HCT116 (cell line): ENCODE measurements around the gene CDH13. TPM values are rescaled to one million over a fixed set of nuclear protein-coding genes. Genes with fewer than 3 reads are reported as not detected.

Experiments used
- ATAC-seq: fragments of 200-7000 bp; cut with Tn5 transposase; 2 replicates; pipeline ENCODE4 v1.9.1; 2020; ENCODE audit warnings: mild to moderate bottlenecking, moderate library complexity
- BruUV-seq: library from RNA; stranded (reverse); fragments of 400-500 nt; replicated peaks from 2 replicates; lab custom pipeline; 2021; lab: Mats Ljungman, UMichigan
- CTCF ChIA-PET: fragments of 300-600 bp; sonication (Branson Sonifier 250); formaldehyde crosslinking; loops from one replicate; lab custom pipeline; 2021; ENCODE audit warnings: antibody characterized with exemption; lab: Charles Lee
- POLR2A ChIA-PET: fragments of 300-600, 350-600 bp; sonication (Branson Sonifier 250); formaldehyde crosslinking; loops from one replicate; lab custom pipeline; 2021; ENCODE audit warnings: antibody characterized with exemption; lab: Charles Lee
- RAD21 ChIA-PET, 2 experiments: fragments of 300-600 bp; sonication (Branson Sonifier 250); formaldehyde crosslinking; loops; one replicate each; lab custom pipeline; 2023; ENCODE audit warnings: low total read pairs in 2 of 2; ENCODE audit not compliant: uncharacterized antibody in 2 of 2, unreplicated experiment in 2 of 2, low non-redundant PET in 1 of 2; lab: Charles Lee
- DNase-seq: peaks from one replicate; pipeline ENCODE4 v3.0.0-alpha.2; 2010; ENCODE audit warnings: low read depth, low spot score
- H2AFZ ChIP-seq: fragments of 200-600 bp; shearing (Covaris generic), sonication (generic); 2 replicates; pipeline ENCODE4 v1.6.1; 2017; ENCODE audit warnings: low read depth, mixed run types, mixed read lengths, antibody characterized with exemption, low read length; ENCODE audit not compliant: poor library complexity, severe bottlenecking
- H3K27ac ChIP-seq: 2 replicates; pipeline ENCODE4 v1.5.1; 2012; ENCODE audit warnings: low read depth, low read length
- H3K27me3 ChIP-seq: fragments of 200-600 bp; sonication (generic); 2 replicates; pipeline ENCODE4 v1.6.1; 2016; ENCODE audit warnings: mixed run types, low read length, mixed read lengths; ENCODE audit not compliant: insufficient read depth
- H3K36me3 ChIP-seq, 2 experiments: fragments of 200-500 bp in 1 of 2; fragments of 200-600 bp in 1 of 2; sonication (Bioruptor generic) in 1 of 2; sonication (generic) in 1 of 2; 2 replicates each; pipeline versions ENCODE4 v1.5.1 to v1.6.1; 2014 to 2016; ENCODE audit warnings: low read length in 2 of 2, inconsistent platforms in 1 of 2, mixed read lengths in 1 of 2, mixed run types in 1 of 2; ENCODE audit not compliant: insufficient read depth in 2 of 2, control insufficient read depth in 1 of 2
- H3K4me1 ChIP-seq, 2 experiments: fragments of 200-600 bp in 1 of 2; sonication (generic) in 1 of 2; 2 replicates each; pipeline versions ENCODE4 v1.5.1 to v1.6.1; 2012 to 2017; ENCODE audit warnings: low read length in 2 of 2, inconsistent platforms in 1 of 2, mild to moderate bottlenecking in 1 of 2, mixed read lengths in 1 of 2, mixed run types in 1 of 2, moderate library complexity in 1 of 2; ENCODE audit not compliant: insufficient read depth in 2 of 2, control insufficient read depth in 1 of 2
- H3K4me2 ChIP-seq: fragments of 200-600 bp; sonication (generic); 2 replicates; pipeline ENCODE4 v1.6.1; 2017; ENCODE audit warnings: mixed run types, low read length, mixed read lengths
- H3K4me3 ChIP-seq, 2 experiments: fragments of 200-600 bp in 1 of 2; sonication (generic) in 1 of 2; replicated peaks in 1 of 2; 2 replicates each; pipeline ENCODE4 v1.5.1; 2011 to 2016; ENCODE audit warnings: low read length in 2 of 2, control low read depth in 1 of 2, low read depth in 1 of 2, mild to moderate bottlenecking in 1 of 2, mixed read lengths in 1 of 2, mixed run types in 1 of 2
- H3K79me2 ChIP-seq: fragments of 200-600 bp; sonication (generic); 2 replicates; pipeline ENCODE4 v1.6.1; 2017; ENCODE audit warnings: mild to moderate bottlenecking, mixed run types, low read length, moderate library complexity, mixed read lengths; ENCODE audit not compliant: insufficient read depth
- H3K9ac ChIP-seq: fragments of 200-600 bp; sonication (generic); 2 replicates; pipeline ENCODE4 v1.6.1; 2016; ENCODE audit warnings: low read length, mixed read lengths
- H3K9me2 ChIP-seq: fragments of 200-600 bp; sonication (generic), shearing (Covaris generic); 2 replicates; pipeline ENCODE4 v1.6.1; 2017; ENCODE audit warnings: mixed run types, mild to moderate bottlenecking, moderate library complexity; ENCODE audit not compliant: insufficient read depth
- H3K9me3 ChIP-seq, 2 experiments: fragments of 200-500 bp in 1 of 2; fragments of 200-600 bp in 1 of 2; sonication (Bioruptor generic) in 1 of 2; sonication (generic) in 1 of 2; 2 replicates each; pipeline ENCODE4 v1.6.1; 2014 to 2017; ENCODE audit warnings: low read length in 2 of 2, mixed read lengths in 2 of 2, inconsistent platforms in 1 of 2, low read depth in 1 of 2, mild to moderate bottlenecking in 1 of 2, mixed run types in 1 of 2, moderate library complexity in 1 of 2; ENCODE audit not compliant: control insufficient read depth in 1 of 2, insufficient read depth in 1 of 2
- H4K20me1 ChIP-seq: fragments of 200-600 bp; sonication (generic), shearing (Covaris generic); 2 replicates; pipeline ENCODE4 v1.6.1; 2017; ENCODE audit warnings: mixed run types, mild to moderate bottlenecking, moderate library complexity; ENCODE audit not compliant: insufficient read depth
- CBX3 ChIP-seq: IDR thresholded peaks from 2 replicates; pipeline ENCODE4 v1.6.1; 2012; ENCODE audit warnings: low read depth
- CEBPB ChIP-seq: IDR thresholded peaks from 2 replicates; pipeline ENCODE4 v1.6.1; 2012; ENCODE audit warnings: low read depth
- EZH2 ChIP-seq: fragments of 200-600 bp; sonication (generic); IDR thresholded peaks from 2 replicates; pipeline ENCODE4 v1.6.1; 2017; ENCODE audit warnings: antibody characterized with exemption, mixed run types
- JUND ChIP-seq: IDR thresholded peaks from 2 replicates; pipeline ENCODE4 v1.6.1; 2012
- MAX ChIP-seq: IDR thresholded peaks from 2 replicates; pipeline ENCODE4 v1.6.1; 2012
- POLR2AphosphoS5 ChIP-seq: IDR thresholded peaks from 2 replicates; pipeline ENCODE4 v1.6.1; 2011; ENCODE audit warnings: mild to moderate bottlenecking, low read depth, low read length, moderate library complexity
- REST ChIP-seq: IDR thresholded peaks from 2 replicates; pipeline ENCODE4 v1.6.1; 2012; ENCODE audit warnings: low read depth
- SIN3A ChIP-seq: IDR thresholded peaks from 2 replicates; pipeline ENCODE4 v1.6.1; 2012; ENCODE audit warnings: low read depth
- SP1 ChIP-seq: IDR thresholded peaks from 2 replicates; pipeline ENCODE4 v1.6.1; 2012; ENCODE audit warnings: low read depth
- YY1 ChIP-seq: IDR thresholded peaks from 2 replicates; pipeline ENCODE4 v1.6.1; 2011; ENCODE audit warnings: low read length, low read depth, moderate library complexity, mild to moderate bottlenecking; ENCODE audit not compliant: insufficient replicate concordance; ENCODE audit errors: extremely low read depth
- ZBTB33 ChIP-seq: IDR thresholded peaks from 2 replicates; pipeline ENCODE4 v1.6.1; 2011; ENCODE audit warnings: mild to moderate bottlenecking, low read length, moderate library complexity; ENCODE audit not compliant: insufficient replicate concordance; ENCODE audit errors: extremely low read depth
- ZFX ChIP-seq: fragments of 450-650 bp; IDR thresholded peaks from 2 replicates; pipeline ENCODE4 v1.6.1; 2017
- ZNF274 ChIP-seq: fragments of 200-500 bp; sonication (Bioruptor generic); IDR thresholded peaks from 2 replicates; pipeline ENCODE4 v1.6.1; 2014; ENCODE audit warnings: mild to moderate bottlenecking, low read depth, low read length, inconsistent platforms
- intact Hi-C: fragments of 100-400 bp; cut with micrococcal nuclease; formaldehyde crosslinking; loops from 2 replicates; pipeline ENCODE4 v1.10.0; 2022
- total RNA-seq: library from RNA; stranded (reverse); gene quantifications from one replicate; pipeline ENCODE4 v1.2.1, GENCODE V29; 2021; ENCODE audit not compliant: unreplicated experiment
- TF ChIP-seq, protein P1 (sequence below): IDR thresholded peaks from 2 replicates; pipeline ENCODE4 v1.6.1; 2012

Gene CDH13
- total RNA-seq, 1 experiment from 2014 or later, result not detected

GRCh38 chr16:83130039-83130438 is 503.3 kb downstream of the CDH13 start (continued):
- no peak for TF ChIP-seq REST

- H3K9me3 ChIP-seq, result peaks cover 13 to 17% of the 10 kb centered on the region in 2 experiments; a peak in 2 of 4 replicates
- DNase-seq (no peak), ATAC-seq (no peak)
- no peaks in the 10 kb centered on the region for H4K20me1 ChIP-seq
- no peaks in the 10 kb centered on the region for H3K36me3 ChIP-seq
- ChIA-PET POLR2A (no interaction called here), RAD21 (no interaction called here), CTCF (no interaction called here)
- no peak overlapping the region for H3K27ac ChIP-seq
- TF ChIP-seq SP1 (no peak), ZNF274 (no peak), MAX (no peak), POLR2AphosphoS5 (no peak), ZFX (no peak), CEBPB (no peak), REST (no peak), EZH2 (no peak), ZBTB33 (no peak), YY1 (no peak), JUND (no peak), SIN3A (no peak), CBX3 (no peak)
- TF ChIP-seq, protein P1, sequence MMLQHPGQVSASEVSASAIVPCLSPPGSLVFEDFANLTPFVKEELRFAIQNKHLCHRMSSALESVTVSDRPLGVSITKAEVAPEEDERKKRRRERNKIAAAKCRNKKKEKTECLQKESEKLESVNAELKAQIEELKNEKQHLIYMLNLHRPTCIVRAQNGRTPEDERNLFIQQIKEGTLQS, result no peak
- no peaks in the 10 kb centered on the region for H3K4me1 ChIP-seq
- no peak overlapping the region for H3K4me3 ChIP-seq
- intact Hi-C loops, result no loop called here
- no peaks in the 10 kb centered on the region for H3K27me3 ChIP-seq
- H2AFZ ChIP-seq, result no peak overlapping the region
- no peaks in the 10 kb centered on the region for H3K9me2 ChIP-seq
- no peaks in the 10 kb centered on the region for H3K79me2 ChIP-seq
- no peak overlapping the region for H3K4me2 ChIP-seq
- H3K9ac ChIP-seq, result no peak overlapping the region
- BruUV-seq, result no TSS peak
These were observed 507.9 kb downstream of the CDH13 start for GRCh38 chr16:83134638-83135037.
